NT2/D1 (cell line): Measurements from ENCODE around the gene MAD2L2.

ENCODE experiments used
- SUZ12 ChIP-seq: IDR thresholded peaks from 2 replicates; pipeline ENCODE4 v1.6.1; 2011; ENCODE audit not compliant: insufficient read length, insufficient read depth; ENCODE audit errors: extremely low read depth
- YY1 ChIP-seq: IDR thresholded peaks from 2 replicates; pipeline ENCODE4 v1.6.1; 2011; ENCODE audit not compliant: insufficient read length, insufficient read depth
- ZNF274 ChIP-seq: IDR thresholded peaks from 2 replicates; pipeline ENCODE4 v1.6.1; 2011; ENCODE audit warnings: mild to moderate bottlenecking, low read depth, low read length

DNA sequence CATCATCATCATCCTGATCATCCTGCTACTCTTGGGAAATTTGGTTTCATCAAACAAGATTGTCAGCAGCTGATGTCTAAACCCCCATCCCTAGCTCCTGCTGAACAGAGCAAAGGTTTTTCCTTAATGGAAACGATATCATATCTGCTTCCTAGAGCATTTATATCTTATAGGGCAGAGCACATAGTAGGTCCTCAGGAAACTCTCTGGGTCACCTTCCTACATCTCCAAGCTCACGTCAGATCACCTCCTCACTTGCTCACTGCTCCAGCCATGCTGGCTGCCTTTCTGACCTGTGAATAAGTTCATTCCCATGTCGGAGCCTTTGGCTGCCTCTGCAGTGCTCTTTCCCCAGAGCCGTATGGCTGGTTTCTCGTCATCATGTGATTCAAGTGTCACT lies 37.2 kb downstream of the MAD2L2 start:
- TF ChIP-seq YY1 (no peak), SUZ12 (no peak), ZNF274 (no peak)
